ENCODE data around the gene HOXC13.

The HOXC13 gene

GRCh38 chr12:53971129-53971528, 32.5 kb downstream of the HOXC13 start:
- DNase-seq (ENCODE audit: low spot score) = no peak

- no peak for DNase-seq (ENCODE audit: low spot score)
Measured at GRCh38 chr12:53971686-53972085, 33.1 kb downstream of the HOXC13 start.

GRCh38 chr12:53972152-53972702, 33.6 kb downstream of the HOXC13 start:
- DNase-seq (ENCODE audit: low spot score) = no peak

GRCh38 chr12:53972722-53973235, 34.1 kb downstream of the HOXC13 start, which contains the start of gene HOXC11:
Gene HOXC11, plus strand, starts transcription at chr12:53973126. Its CDS starts 116 bp downstream, at chr12:53973242.
- no peak for DNase-seq (ENCODE audit: low spot score)

GRCh38 chr12:53973236-53974042, 34.8 kb downstream of the HOXC13 start:
- DNase-seq (ENCODE audit: low spot score) = no peak

GRCh38 chr12:53974084-53975063, 35.7 kb downstream of the HOXC13 start, which contains the start of gene HOTAIR:
Gene HOTAIR, minus strand, starts transcription at chr12:53974954.
- peak; percentile 79 for DNase-seq (ENCODE audit: low spot score)

GRCh38 chr12:53975064-53975471, 36.4 kb downstream of the HOXC13 start:
- no peak for DNase-seq (ENCODE audit: low spot score)

- no peak for DNase-seq (ENCODE audit: low spot score)
Measured at GRCh38 chr12:53975479-53976152, 37.0 kb downstream of the HOXC13 start.

GRCh38 chr12:53976172-53976822, 37.7 kb downstream of the HOXC13 start:
- DNase-seq (ENCODE audit: low spot score) = no peak

GRCh38 chr12:53976823-53977595, 38.4 kb downstream of the HOXC13 start:
- no peak for DNase-seq (ENCODE audit: low spot score)

GRCh38 chr12:53977596-53978445, 39.2 kb downstream of the HOXC13 start:
- DNase-seq (ENCODE audit: low spot score) = no peak

GRCh38 chr12:53978477-53979356, 40.1 kb downstream of the HOXC13 start:
- no peak for DNase-seq (ENCODE audit: low spot score)

GRCh38 chr12:53980104-53980801, 41.6 kb downstream of the HOXC13 start:
- no peak for DNase-seq (ENCODE audit: low spot score)

GRCh38 chr12:53980802-53981496, 42.3 kb downstream of the HOXC13 start:
- DNase-seq (ENCODE audit: low spot score) = no peak

- DNase-seq (ENCODE audit: low spot score) = no peak
Measured at GRCh38 chr12:53981634-53982565, 43.3 kb downstream of the HOXC13 start.
